Measurements from ENCODE around the gene FAM156A. TPM values are rescaled to one million over a fixed set of nuclear protein-coding genes. Genes with fewer than 3 reads are reported as not detected.
A peak's percentile ranks its signal among the peaks of the same experiment; 100 is the strongest.
"Not testable (repeated sequence)": the region's sequence is repeated elsewhere in the genome, so short reads cannot be mapped to it uniquely, and the experiment has no call there.

The FAM156A gene
- total and polyA plus RNA-seq, 10 donors = 9.0 to 29.7 (median 21.5) TPM

DNA sequence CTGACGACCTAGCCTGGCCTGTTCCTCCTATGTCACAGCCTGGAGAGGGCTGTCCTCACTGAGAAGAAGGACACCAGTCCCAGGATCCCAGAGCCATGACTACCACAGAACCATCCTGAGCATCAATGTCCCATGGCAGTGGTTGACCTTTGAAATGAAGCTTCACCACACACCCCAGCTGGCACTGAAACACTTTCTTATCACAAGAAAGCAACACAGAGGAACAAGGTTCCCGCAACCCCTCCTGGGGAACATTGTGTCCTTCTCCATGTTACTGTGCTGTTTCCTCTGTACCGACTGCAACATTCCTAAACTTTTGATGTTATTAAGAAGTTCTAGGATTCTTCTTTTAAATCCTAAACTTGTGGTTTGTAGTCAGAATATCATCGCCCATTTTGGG lies 21.2 kb upstream of the FAM156A start:
- H3K9me3 ChIP-seq = no peaks in the 10 kb centered on the region
- no peaks in the 10 kb centered on the region for H3K36me3 ChIP-seq
- no peaks in the 10 kb centered on the region for H3K4me1 ChIP-seq
- WGBS, 5 donors = 54 to 82% (median 68%) methylated on average over 4 of the region's 4 CpGs
- TF ChIP-seq POLR2AphosphoS5 (IDR thresholded peaks at IDR 0.05) = peak in 1 of 3 donors; percentile 14
- TF ChIP-seq, protein P1, sequence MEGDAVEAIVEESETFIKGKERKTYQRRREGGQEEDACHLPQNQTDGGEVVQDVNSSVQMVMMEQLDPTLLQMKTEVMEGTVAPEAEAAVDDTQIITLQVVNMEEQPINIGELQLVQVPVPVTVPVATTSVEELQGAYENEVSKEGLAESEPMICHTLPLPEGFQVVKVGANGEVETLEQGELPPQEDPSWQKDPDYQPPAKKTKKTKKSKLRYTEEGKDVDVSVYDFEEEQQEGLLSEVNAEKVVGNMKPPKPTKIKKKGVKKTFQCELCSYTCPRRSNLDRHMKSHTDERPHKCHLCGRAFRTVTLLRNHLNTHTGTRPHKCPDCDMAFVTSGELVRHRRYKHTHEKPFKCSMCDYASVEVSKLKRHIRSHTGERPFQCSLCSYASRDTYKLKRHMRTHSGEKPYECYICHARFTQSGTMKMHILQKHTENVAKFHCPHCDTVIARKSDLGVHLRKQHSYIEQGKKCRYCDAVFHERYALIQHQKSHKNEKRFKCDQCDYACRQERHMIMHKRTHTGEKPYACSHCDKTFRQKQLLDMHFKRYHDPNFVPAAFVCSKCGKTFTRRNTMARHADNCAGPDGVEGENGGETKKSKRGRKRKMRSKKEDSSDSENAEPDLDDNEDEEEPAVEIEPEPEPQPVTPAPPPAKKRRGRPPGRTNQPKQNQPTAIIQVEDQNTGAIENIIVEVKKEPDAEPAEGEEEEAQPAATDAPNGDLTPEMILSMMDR (IDR thresholded peaks at IDR 0.05 in 8 of 11, conservative IDR thresholded peaks at IDR 0.05 in 3 of 11) = no peak
- H3K27ac ChIP-seq = peak overlapping the region in 1 of 8 donors; percentile 21
- peaks cover 0 to 6% (median 0%) of the 10 kb centered on the region in 7 donors for H3K27me3 ChIP-seq (replicated peaks in 1 of 7)
- H3K4me3 ChIP-seq = no peak overlapping the region
- DNase-seq = no peak
- intact Hi-C loops (cut with DNase I; ENCODE audit: low total_unique reads) = no loop called here

DNA sequence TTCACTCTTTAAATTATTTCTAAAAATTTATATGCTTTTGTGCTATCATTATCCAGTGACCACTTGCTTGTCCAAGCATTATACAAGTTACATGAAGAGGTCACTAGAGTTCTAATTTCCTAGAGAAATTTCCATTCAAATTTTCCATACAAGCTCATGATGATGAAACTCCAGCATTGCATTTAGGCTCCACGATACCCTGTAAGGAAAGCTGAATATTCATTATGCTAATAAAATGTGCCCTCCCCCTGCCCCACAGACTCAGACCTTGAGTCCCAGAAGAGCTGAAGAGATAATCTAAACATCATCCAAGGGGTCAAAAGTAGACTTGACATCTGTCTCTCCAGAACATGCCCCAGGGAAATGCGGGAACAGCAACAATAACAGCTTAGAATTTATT lies 19.6 kb upstream of the FAM156A start:
- DNase-seq = no peak
- Histone ChIP-seq H3K9me3 (no peaks in the 10 kb centered on the region), H3K4me1 (no peaks in the 10 kb centered on the region), H3K4me3 (no peak overlapping the region), H3K36me3 (no peaks in the 10 kb centered on the region), H3K27ac (no peak overlapping the region), H3K27me3 (replicated peaks in 1 of 7) (peaks cover 0 to 2% (median 0%) of the 10 kb centered on the region in 7 donors)
- intact Hi-C loops (cut with DNase I; ENCODE audit: low total_unique reads) = no loop called here
- TF ChIP-seq, protein P1 (IDR thresholded peaks at IDR 0.05 in 8 of 11, conservative IDR thresholded peaks at IDR 0.05 in 3 of 11) = no peak
- no peak for TF ChIP-seq POLR2AphosphoS5 (IDR thresholded peaks at IDR 0.05)
- TF ChIP-seq POLR2A (IDR thresholded peaks at IDR 0.05) = no peak
- WGBS, 5 donors = 59 to 93% (median 84%) methylated on average over 2 of the region's 2 CpGs

GRCh38 chrX:52975576-52975975 lies 17.3 kb upstream of the FAM156A start:
- H3K4me1 ChIP-seq; intact Hi-C loops (cut with DNase I; ENCODE audit: low total_unique reads); H3K27ac ChIP-seq; H3K27me3 ChIP-seq (replicated peaks in 1 of 7); H3K9me3 ChIP-seq; H3K4me3 ChIP-seq; H3K36me3 ChIP-seq; DNase-seq: not testable (repeated sequence)
- 87 to 99% (median 94%) methylated on average over 9 to 11 of the region's 11 CpGs for WGBS, 5 donors

DNA sequence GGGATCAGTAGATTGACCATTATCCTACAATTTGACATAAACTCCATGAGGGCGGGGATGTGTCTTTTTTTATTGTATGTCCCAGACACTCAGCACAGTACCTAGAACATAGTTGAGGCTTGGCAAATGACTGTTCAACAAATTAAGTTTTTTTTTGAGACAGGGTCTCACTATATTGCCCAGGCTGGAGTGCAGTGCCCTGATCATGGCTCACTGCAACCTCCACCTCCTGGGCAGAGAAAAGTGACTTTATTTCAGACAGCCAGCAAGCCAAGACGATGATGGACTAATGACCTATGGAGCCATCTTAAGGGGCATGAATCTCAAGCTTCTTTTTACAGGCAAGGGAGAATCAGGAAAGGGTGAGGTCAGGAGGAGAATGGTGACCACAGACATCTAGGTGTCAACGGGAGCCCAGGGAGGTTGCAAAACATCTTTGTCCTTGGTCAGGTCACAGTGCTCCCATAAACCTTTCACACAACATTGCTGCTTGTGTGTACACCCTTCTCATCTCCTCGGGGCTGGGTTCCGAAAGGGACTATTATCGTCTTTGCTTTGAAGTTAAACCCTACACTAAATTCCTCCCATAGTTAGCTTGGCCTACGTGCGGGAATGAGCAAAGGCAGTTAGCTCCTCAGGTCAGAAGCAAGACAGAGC lies 16.1 kb upstream of the FAM156A start:
- H3K4me3 ChIP-seq; intact Hi-C loops (cut with DNase I; ENCODE audit: low total_unique reads); H3K27ac ChIP-seq; H3K4me1 ChIP-seq; DNase-seq; H3K9me3 ChIP-seq; H3K27me3 ChIP-seq (replicated peaks in 1 of 7); H3K36me3 ChIP-seq: not testable (repeated sequence)
- WGBS, 5 donors = 76 to 98% (median 88%) methylated on average over 8 of the region's 8 CpGs

- no CpG with 5 or more reads among the region's 10 CpGs for WGBS, 5 donors
- H3K36me3 ChIP-seq; intact Hi-C loops (cut with DNase I; ENCODE audit: low total_unique reads); H3K27ac ChIP-seq; H3K4me3 ChIP-seq; DNase-seq; H3K9me3 ChIP-seq; H3K27me3 ChIP-seq (replicated peaks in 1 of 7); H3K4me1 ChIP-seq: not testable (repeated sequence)
These were observed 9.6 kb upstream of the FAM156A start for GRCh38 chrX:52967922-52968321.

DNA sequence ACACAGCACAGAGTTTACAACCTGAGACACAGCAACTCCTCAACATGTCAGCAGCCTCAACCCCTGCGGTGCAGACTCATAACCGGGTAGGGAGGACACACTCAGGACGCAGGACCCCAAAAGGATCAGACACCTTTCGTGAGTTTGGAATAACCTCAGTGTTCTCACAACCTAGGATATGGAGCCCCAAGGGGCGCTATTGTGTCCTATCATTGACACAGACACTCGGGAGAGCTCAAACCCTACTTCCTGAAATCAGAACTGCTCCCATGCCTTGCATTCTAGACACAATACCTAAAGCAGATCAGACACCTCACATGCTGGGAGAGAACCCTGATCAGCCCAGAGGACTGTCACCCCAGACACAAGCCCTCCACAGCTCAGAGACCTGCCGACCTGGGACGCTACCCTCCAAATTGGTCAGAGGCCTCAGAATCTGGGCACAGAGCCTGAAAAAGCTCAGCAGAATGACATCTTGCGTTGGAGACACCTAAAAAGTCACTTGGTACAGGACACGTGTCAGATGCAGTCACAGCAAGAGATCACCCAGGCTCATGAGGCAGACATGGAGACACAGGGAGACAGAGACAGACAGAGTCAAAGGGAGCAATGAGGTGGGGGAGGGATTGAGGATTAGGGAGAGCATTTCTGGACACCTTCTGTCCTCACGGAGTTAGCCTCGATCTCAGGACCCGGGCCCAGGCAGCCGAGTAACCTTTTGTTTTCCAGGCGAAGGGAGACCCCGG lies 8.8 kb upstream of the FAM156A start:
- H3K27me3 ChIP-seq (replicated peaks in 1 of 7); H3K27ac ChIP-seq; intact Hi-C loops (cut with DNase I; ENCODE audit: low total_unique reads); DNase-seq; H3K9me3 ChIP-seq; H3K4me3 ChIP-seq; H3K36me3 ChIP-seq; H3K4me1 ChIP-seq: not testable (repeated sequence)
- WGBS, 5 donors = no CpG with 5 or more reads among the region's 16 CpGs

GRCh38 chrX:52958961-52959360 lies 643 bp upstream of the FAM156A start:
- H3K36me3 ChIP-seq; H3K27ac ChIP-seq; intact Hi-C loops (cut with DNase I; ENCODE audit: low total_unique reads); DNase-seq; H3K4me1 ChIP-seq; H3K4me3 ChIP-seq; H3K27me3 ChIP-seq (replicated peaks in 1 of 7); H3K9me3 ChIP-seq: not testable (repeated sequence)
- no CpG with 5 or more reads among the region's 7 CpGs for WGBS, 5 donors

DNA sequence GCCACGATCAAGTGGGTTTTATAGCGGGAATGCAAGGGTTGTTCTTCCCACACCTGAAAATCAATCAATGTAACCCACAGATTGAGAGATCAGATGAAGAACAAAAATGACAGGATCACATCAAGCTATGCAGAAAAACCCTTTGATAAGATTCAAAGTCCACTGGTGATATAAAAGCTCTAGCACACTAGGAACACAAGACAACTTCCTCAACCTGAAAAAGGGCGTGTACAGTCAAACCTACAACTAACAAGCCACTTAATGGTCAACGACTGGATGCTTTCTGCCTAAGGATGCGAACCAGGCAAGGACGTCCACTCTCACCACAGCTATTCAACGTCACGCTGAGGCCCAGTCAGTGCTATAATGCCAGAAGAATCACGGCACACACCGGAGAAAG lies 8.4 kb downstream of the FAM156A start:
- H3K4me1 ChIP-seq = not testable (repeated sequence)
- no CpG with 5 or more reads among the region's 10 CpGs for WGBS, 5 donors

GRCh38 chrX:52949325-52949724 lies 9.0 kb downstream of the FAM156A start:
- H3K27ac ChIP-seq; intact Hi-C loops (cut with DNase I; ENCODE audit: low total_unique reads); DNase-seq; H3K4me1 ChIP-seq; H3K4me3 ChIP-seq; H3K27me3 ChIP-seq (replicated peaks in 1 of 7); H3K9me3 ChIP-seq; H3K36me3 ChIP-seq: not testable (repeated sequence)
- no CpG with 5 or more reads among the region's 4 CpGs for WGBS, 5 donors

More for the DNA sequence above, 8.4 kb downstream of the FAM156A start:
- H3K9me3 ChIP-seq; intact Hi-C loops (cut with DNase I; ENCODE audit: low total_unique reads); H3K27me3 ChIP-seq (replicated peaks in 1 of 7); DNase-seq; H3K4me3 ChIP-seq; H3K27ac ChIP-seq; H3K36me3 ChIP-seq: not testable (repeated sequence)

All from spleen (tissue), 11 donors.